ENCODE results near the gene B3GNT8. TPM values are rescaled to one million over a fixed set of nuclear protein-coding genes. Genes with fewer than 3 reads are reported as not detected.

B3GNT8 gene
- total and polyA plus RNA-seq, 12 donors = 3.3 to 13.3 (median 8.8) TPM

- DNase-seq (no peak), ATAC-seq (no peak)
- TF ChIP-seq CTCF (IDR thresholded peaks at IDR 0.05) = no peak
- Histone ChIP-seq H3K9me3 (no peaks in the 10 kb centered on the region), H3K27ac (peak overlapping the region in 6 of 10 donors; percentile 79 to 95 (median 92)), H3K36me3 (peaks cover 0 to 25% (median 0%) of the 10 kb centered on the region in 9 donors), H3K4me1 (peaks cover 16 to 64% (median 45%) of the 10 kb centered on the region in 9 donors), H3K27me3 (no peaks in the 10 kb centered on the region), H3K4me3 (peak overlapping the region; percentile 58 to 96 (median 88))
- 32 to 39% methylated on average over 3 of the region's 3 CpGs for WGBS, 2 donors
- intact Hi-C loops (cut with DNase I) = loop anchor here in 5 of 10 donors (5.0 kb wide), 3 partner anchors 34 to 44 kb away; partner anchors contain the start of genes DMAC2 (in 2 of the 5) and ERICH4 (in 1 of the 5)
Observed at GRCh38 chr19:41398598-41398997, 28.6 kb downstream of the B3GNT8 start.

GRCh38 chr19:41398050-41398418 is 29.1 kb downstream of the B3GNT8 start:
- DNase-seq (no peak), ATAC-seq (no peak)
- H3K27me3 ChIP-seq = no peaks in the 10 kb centered on the region
- no peak for TF ChIP-seq CTCF (IDR thresholded peaks at IDR 0.05)
- peaks cover 14 to 58% (median 42%) of the 10 kb centered on the region in 9 donors for H3K4me1 ChIP-seq
- H3K9me3 ChIP-seq = no peaks in the 10 kb centered on the region
- peak overlapping the region; percentile 58 to 96 (median 88) for H3K4me3 ChIP-seq
- H3K27ac ChIP-seq = peak overlapping the region; percentile 76 to 95 (median 92)
- intact Hi-C loops (cut with DNase I) = loop anchor here in 5 of 10 donors (5.0 kb wide), 3 partner anchors 34 to 44 kb away; partner anchors contain the start of genes DMAC2 (in 2 of the 5) and ERICH4 (in 1 of the 5)
- peaks cover 0 to 20% (median 0%) of the 10 kb centered on the region in 9 donors for H3K36me3 ChIP-seq
- WGBS, 2 donors = 0% methylated on average over 5 of the region's 5 CpGs

GRCh38 chr19:41397086-41398049 is 29.8 kb downstream of the B3GNT8 start, which contains the start of the genes BCKDHA and EXOSC5:
TSS of gene BCKDHA (plus strand) at chr19:41397818. CDS start at chr19:41397828, 10 bp downstream.
TSS of gene EXOSC5 (minus strand) at chr19:41397359. CDS start at chr19:41397328, 31 bp downstream.
- peak; percentile 99 to 100 for DNase-seq
- Histone ChIP-seq H3K27ac (peak within 1 kb of the TSS; percentile 76 to 95 (median 92)), H3K36me3 (peaks cover 0 to 13% (median 0%) of the 10 kb centered on the region in 9 donors), H3K9me3 (no peaks in the 10 kb centered on the region), H3K4me1 (peaks cover 14 to 51% (median 36%) of the 10 kb centered on the region in 9 donors), H3K4me3 (peak within 1 kb of the TSS; percentile 58 to 96 (median 88)), H3K27me3 (no peaks in the 10 kb centered on the region)
- peak; percentile 98 to 99 (median 99) for ATAC-seq
- intact Hi-C loops (cut with DNase I) = loop anchor here in 6 of 10 donors (1.0 to 5.0 kb wide), 5 partner anchors 33 to 45 kb away; partner anchors contain the start of genes DMAC2 (in 3 of the 6), B9D2 (in 1 of the 6) and ERICH4 (in 1 of the 6)
- 1% methylated on average over 50 of the region's 50 CpGs for WGBS, 2 donors
- TF ChIP-seq CTCF (IDR thresholded peaks at IDR 0.05) = no peak

GRCh38 chr19:41395355-41395754 is 31.8 kb downstream of the B3GNT8 start:
- ATAC-seq (no peak), DNase-seq (no peak)
- intact Hi-C loops (cut with DNase I) = loop anchor here in 5 of 10 donors (2.0 to 5.0 kb wide), 4 partner anchors 31 to 47 kb away; partner anchors contain the start of genes DMAC2 (in 2 of the 5), B9D2 (in 1 of the 5) and ERICH4 (in 1 of the 5)
- H3K27ac ChIP-seq = no peak overlapping the region
- H3K4me1 ChIP-seq = peaks cover 14 to 35% (median 26%) of the 10 kb centered on the region in 9 donors
- no peak overlapping the region for H3K4me3 ChIP-seq
- peaks cover 0 to 23% (median 13%) of the 10 kb centered on the region in 9 donors for H3K36me3 ChIP-seq
- no peaks in the 10 kb centered on the region for H3K27me3 ChIP-seq
- H3K9me3 ChIP-seq = no peaks in the 10 kb centered on the region
- WGBS, 2 donors = 68 to 75% methylated on average over 6 of the region's 6 CpGs
- TF ChIP-seq CTCF (IDR thresholded peaks at IDR 0.05) = no peak
